Activated CD4-positive, CD25-positive, alpha-beta regulatory T cell treated with anti-CD3 and anti-CD28 coated beads, Interleukin-2, amount 50 U/mL, for 24 hours (primary cell): Measurements from ENCODE around the gene KIAA0753.

ENCODE experiments used
- ATAC-seq, 2 donors: fragments of 150-1000 bp; cut with Tn5 transposase; one replicate each; pipeline ENCODE4 v1.10.0; 2021; ENCODE audit warnings: mild to moderate bottlenecking in 1 of 2, moderate library complexity in 1 of 2

KIAA0753 gene

DNA sequence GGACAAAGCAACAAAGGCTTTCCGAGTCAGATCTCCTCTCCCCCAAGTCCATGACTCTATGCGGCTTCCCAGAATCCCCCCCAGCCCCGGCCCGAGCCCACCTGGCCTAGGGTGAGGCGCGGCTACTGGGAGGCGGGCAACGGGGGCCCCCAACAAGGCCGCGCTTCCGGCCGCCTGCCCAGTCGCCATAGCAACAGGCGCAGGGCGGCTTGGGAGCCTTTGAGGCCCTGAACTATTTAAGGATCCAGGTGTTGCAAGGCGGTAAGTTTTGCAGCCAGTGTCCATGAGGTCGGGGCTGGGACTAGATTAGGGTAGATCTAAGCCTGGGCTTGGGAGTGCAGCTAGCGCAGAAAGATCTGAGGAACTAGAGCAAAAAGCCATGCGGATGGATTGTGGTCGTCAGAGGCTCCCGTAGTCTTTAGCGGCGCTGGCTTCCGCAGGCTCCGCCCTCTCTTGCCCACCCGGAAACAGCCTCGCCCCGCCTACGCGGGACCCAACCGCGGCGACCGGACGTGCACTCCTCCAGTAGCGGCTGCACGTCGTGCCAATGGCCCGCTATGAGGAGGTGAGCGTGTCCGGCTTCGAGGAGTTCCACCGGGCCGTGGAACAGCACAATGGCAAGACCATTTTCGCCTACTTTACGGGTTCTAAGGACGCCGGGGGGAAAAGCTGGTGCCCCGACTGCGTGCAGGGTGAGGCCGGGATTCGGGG is at the start of gene KIAA0753, which contains the start of gene TXNDC17:
KIAA0753 (minus strand) TSS at position 176 of the 711 bp plus-strand sequence. CDS start 5,608 bp downstream, outside the sequence.
TXNDC17 (plus strand) TSS at position 525 of the 711 bp plus-strand sequence; CDS start at position 548, 23 bp downstream.
- peak; percentile 82 to 85 for ATAC-seq

DNA sequence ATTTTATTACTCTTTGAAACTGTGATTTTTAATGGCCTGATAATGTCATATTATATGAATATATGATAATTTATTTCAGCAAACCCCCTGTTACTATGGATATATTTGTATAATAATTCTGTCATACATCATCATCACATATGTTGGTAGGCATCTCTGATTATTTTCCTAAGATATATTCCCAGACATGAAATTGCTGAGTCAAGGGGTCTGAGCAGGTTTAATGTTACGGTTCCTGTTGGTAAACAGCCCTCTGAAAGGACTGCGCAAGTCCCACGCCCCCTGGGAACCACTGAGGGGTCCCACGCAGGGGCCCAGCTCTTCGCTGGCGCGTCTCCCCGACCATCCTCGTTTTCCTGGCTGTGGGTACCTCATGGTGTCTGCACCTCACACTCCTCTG is 48.4 kb upstream of the KIAA0753 start:
- ATAC-seq, result no peak

DNA sequence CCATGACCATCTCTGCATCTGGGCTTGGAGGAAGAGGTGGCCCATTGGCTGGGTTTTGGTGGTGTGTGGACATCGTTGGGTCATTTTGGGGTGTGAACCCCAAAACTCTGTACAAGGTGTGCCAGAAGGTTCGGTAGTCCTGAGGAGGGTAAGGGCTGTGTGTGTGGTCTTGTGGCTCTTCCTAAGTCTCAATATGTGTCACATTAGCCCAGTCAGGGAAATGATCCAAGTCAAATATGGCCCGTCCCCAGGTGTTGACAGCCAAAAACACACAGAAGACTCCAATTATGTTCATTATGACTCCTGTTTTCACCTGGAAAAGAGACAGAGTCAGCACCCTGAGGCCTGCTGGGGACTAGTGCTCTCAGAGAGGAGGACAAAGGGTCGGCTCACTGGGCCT is 45.5 kb upstream of the KIAA0753 start:
- ATAC-seq, result no peak

DNA sequence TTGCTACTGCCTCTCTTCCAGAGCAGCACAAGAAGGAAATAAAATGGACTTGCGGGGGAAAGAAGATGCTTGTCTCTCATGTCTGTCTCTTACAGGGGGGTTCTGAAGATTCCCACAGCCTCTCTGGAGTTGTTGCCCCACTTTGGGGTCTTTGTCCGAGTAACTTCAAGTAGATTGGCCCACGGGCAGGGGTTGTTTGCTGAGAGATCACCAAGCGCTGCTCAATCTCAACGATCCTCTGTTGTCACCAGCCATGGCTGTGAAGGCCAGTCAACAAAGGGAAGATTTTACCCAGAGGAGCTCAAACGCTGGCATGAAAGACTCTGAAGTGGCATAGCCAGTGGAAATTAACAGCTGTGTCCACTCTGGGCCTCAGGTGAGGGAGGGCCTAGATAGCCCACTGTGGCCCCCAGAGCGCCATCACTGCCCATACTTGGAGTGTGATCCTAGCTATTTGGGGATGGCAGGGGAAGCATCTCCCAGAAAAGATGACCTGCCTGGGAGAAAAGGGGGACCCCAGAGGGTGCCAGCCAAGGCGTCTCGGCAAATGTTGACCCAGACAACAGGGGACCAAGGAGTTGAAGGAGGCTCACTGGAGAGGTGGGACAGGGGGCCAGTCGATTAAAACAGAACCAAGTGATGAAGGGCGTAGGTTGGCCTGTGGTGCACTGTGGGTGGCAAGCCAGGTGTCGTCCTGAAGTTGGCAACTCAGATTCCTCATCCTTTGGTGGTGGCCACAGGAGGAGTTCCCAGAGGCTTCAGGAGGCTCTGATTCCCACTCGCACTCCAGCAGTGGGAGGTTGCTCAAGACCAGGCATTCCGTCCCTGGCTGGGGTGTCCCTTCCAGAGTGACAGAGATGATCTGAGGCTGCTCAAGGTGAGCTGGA is 44.6 kb upstream of the KIAA0753 start:
- no peak for ATAC-seq

DNA sequence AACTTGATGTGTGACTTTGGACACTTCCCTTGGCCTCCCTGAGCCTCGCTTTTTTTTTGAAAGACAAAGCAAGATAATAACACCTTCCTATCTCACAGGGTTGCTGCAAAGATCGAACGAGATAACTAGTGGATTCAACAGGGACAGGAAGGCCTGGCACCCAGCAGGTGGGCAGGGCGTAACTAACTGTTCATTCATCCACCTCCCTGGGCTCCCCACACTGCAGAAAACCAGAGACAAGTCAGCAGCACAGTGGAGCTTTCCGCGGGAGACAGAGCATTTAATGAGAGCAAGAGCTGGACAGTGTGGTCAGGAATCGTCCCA is 43.9 kb upstream of the KIAA0753 start:
- no peak for ATAC-seq

DNA sequence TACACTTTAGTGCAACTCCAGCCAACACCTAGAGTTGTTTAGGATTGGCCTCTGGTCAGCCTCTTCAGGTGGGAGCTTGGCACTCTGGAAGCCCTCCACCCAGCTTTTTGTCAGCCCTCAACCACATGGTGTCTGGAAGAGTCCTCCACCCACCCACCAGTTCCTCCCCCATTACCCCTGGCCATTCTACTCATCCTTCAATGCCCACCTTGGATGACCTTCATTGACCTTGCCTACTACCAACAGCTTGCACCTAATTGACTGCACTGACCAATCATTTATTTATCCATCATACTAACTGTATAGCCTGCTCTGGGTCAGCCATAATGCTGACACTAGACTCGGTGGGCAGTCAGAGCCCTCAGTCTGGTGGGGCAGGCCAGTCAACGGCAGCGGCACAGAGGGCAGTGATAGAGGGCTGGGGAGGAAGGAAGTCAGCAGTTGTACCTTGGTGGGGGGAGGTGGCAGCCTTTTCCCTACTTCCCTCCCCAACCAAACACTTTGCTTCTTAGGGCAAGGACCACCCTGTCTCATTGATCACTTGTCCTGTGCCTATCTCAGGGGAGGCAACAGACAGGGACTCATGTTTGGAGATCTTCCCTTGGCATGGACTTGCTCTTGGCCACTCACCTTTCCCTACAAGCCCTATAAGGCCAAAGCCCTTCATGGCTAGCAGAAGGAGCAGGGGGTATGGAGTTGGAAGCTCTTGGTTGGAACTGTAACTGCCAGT is 43.4 kb upstream of the KIAA0753 start:
- ATAC-seq, result no peak

DNA sequence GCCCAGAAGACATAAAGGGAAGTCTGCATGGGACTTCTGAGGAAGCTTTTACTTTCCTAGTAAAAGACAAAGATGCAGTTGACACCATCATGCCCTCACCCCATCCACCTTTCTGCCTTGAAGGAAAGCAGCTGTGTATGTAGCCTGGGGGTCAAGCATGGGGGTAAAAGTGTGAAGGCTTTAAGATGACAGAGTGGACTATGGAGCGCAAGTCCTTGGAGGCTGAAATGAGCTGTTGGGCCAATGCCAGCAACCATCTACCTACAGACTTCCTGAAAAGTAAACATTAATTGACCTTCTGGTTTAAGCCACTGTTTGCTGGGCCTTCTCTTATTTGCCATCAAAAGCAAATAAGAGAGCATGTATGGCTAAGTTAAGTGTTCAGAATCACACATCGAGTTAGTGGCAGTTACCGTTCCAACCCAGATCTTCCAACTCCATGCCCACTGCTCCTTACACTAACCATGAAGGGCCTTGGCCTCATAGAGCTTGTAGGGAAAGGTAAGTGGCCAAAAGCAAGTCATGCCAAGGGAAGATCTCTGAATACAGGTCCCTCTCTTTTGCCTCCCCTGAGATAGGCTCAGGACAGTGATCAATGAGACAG is 42.7 kb upstream of the KIAA0753 start:
- no peak for ATAC-seq

DNA sequence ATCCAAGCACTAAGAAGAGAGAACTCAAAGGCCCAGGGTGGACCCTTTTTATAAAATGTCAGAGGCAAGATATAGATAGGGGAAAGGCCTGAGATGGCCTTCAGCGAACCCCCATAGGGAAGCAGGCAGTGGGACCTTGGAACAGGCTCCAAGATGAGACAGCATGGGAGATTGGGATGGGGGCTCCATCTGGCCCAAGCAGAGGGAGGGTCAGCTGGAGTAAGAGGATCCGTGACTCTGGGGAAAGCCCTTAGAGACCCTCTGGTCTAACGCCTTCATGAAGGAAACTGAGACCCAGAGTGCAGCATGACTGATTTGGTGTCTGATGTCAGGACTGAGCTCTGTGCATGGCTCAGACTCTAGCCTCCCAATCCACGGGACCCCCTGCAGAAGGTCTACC is 41.8 kb upstream of the KIAA0753 start:
- no peak for ATAC-seq

DNA sequence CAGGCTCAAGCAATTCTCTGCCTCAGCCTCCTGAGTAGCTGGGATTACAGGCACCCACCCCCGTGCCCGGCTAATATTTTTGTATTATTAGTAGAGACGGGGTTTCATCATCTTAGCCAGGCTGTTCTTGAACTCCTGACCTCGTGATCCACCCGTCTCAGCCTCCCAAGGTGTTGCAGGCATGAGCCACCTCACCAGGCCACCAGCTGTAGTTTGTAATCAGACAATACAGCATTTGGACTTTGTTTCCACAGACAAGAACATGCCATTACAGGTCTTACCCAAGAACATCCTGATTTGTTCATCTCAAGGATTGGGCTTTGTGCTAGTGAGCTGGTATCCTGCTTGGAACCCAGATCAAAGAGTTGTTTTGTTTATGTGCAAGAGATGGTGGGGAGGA is 41.2 kb upstream of the KIAA0753 start:
- no peak for ATAC-seq

DNA sequence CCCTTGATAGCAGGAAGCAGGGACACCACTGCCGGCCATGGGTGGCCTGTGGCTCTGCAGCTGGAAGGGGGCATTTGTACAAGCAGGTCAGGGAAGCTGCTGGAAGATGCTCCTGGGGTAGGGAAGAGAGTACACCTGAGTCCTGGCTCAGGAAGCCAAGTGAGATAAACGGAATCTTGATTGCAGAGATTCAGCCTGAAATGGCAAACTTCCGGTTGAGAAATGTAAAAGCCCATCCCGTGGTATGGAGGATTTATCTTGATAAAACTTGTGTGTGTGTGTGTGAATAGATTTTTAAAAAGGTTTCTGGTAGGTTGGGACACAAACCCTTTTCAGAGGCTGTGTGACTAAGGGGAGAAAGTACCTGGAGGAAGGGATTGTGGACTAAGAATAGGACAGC is 40.7 kb upstream of the KIAA0753 start:
- ATAC-seq, result no peak

DNA sequence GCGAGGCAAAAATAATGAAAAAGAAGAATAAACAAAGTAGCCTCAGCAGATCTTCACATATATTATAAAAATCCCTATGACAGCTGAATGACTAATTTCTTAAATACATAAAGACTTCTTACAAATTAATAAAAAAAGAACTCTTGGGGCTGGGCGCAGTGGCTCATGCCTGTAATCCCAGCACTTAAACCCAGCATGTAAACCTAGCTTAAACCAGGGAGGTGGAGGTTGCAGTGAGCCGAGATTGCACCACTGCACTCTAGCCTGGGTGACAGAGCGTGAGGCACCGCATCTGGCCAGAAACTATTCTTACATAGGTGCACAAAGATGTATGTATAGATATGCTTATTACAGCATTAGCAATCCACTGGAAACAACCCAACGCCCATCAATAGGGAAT is 38.7 kb upstream of the KIAA0753 start:
- no peak for ATAC-seq

DNA sequence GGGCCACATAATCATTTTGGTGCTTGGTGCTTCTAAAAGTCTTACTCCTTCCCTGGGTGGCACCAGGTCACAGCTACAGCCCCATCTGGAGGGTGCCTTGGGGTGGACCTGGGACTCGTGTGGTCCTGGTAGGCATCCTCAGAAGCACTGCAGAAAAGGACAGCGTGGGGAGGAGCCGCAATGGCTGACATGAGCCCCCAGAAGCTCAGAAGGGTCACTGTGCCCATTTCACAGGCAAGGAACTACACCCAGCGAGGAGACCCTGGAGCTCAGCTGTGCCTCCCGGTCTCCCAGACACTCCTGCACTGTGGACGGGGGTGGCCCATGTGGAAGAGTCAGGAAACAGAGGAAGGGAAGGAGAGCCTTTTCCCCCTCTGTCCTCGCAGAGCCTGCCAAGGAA is 37.4 kb upstream of the KIAA0753 start:
- ATAC-seq, result no peak

DNA sequence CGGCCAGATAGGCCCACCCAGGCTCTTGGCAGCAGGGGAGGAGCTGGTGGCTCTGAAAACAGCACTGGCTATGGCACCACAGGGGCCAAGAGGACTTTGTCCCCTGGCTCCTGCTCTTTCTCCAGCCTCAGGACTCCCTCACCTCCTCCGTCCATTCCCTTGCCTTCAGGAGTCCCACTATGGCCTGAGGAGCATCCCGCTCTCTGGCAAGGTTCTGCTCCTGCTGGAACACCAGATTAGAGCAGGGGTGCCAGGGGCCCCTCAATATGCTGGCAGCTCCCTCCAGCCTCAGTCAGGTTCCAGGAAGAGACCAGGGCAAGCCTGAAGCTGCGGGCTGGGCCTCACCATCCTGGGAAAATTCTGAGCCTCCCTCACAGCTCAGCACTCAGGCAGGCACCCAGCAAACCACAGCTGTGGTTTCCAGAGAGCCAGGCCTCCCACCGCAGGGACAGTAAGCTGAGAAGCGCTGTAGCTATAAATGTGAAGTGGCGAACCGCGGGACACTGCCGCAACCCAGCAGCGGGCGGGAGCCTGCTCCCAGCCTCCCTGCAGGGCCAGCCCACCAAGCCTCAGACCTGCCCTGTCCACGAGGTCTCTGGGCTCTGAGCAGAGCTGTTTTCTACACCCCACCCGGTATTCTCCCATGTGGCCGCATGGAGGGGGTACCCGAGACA is 36.8 kb upstream of the KIAA0753 start:
- peak in 1 of 2 donors; percentile 13 for ATAC-seq

DNA sequence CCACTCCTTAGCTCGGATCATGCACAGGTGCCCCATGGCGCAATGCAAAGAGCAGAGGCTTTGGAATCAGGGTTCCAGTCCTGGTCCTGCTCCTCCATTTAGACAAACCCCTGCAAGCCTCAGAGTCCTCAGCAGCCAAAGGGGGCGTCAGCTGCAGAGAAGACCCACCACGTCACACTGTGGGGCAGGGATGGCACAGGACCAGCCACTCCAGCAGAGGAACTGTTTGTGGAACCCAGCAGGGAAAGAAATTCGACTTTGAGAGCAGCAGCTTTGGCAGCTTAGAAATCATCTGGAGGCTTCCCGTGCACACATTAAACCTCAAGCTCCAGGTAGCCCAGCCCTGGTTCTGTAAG is 36.3 kb upstream of the KIAA0753 start:
- ATAC-seq, result no peak

DNA sequence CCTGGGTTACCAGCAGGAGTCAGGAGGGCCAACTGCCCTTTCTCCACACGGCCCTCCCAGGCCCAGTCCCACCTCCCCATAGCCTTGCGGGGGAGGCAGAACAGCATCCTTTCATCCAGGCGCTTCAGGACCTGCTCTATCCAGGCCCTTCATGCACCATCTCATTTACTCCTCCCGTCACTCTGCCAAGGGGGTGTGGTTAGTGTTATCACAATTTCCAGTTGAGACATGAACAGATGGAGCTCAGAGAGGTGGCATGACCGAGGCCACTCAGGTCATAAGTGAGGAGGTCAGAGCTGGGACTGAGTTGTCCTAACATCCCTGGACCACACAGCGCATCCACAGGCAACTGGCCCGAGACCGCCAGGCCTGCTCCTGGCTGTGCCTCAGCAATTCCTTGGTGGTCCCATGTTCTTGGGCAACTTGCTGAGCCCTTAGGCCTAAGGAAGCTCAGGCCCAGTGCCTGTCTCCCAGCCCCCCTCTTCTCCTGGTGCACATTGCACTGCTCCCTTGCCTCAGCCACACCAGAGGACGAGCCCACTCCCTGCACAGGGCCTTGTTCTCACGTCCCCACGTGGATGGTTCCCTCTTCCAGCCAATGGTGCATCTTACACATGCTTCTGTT is 34.8 kb upstream of the KIAA0753 start:
- no peak for ATAC-seq

DNA sequence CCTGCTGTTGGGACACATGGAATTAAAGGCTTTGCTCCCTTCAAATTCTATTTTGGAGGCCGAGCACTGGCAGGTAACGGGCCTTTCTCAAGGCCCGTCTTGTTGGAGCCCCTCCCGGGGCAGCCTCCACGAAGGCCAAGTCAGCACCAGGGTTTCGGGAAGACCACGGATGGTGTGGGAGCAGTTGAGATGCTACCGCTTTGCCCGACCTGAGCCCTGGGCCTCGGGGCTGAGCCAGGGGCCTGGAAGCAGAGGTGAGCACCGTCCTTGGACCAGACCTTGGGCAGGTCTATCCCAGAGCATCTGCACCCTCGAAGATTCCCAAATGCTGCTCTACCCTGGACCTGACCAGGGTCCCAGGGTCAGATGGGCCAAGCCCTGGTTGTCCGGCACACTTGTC is 34.1 kb upstream of the KIAA0753 start:
- no peak for ATAC-seq

DNA sequence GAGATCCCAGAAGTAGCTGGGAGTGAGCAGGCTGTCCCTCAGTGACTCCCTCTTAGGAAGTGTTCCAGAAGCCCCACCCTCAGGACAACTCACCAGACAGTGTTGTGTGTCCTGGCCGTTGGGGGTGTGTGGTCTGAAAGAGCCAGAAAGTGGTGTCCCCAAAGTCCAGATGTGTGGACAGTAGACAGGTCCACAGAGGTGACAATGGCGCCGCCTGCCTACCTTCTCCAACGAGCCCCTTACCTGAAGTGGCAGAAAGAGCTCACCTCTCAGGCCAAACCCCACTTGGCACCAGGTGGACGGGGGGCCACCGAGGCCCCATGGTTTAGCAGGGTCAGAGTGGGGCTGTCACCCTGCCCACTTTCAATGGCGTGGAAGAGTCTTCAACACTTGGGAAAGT is 30.9 kb upstream of the KIAA0753 start:
- ATAC-seq, result no peak

DNA sequence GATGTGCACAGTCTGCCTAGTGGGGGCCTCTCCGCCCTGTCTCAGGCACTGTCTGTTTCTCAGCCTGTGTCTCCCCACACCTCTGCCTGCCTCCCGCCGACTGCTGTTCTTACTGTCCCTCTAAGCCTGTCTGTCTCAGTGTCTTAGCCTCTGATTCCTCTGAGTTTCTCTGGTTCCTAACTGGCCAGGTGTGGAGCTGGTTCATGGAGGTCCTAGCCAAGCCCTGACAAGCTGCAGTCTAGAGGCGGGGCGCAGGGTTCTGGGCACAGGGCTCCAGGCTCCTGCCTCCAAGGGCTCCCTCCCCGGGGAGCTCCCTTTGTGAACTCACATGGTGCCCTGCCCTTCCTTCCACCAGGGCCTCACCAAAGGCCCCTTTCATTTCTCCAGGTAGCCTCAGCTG is 30.5 kb upstream of the KIAA0753 start:
- no peak for ATAC-seq

DNA sequence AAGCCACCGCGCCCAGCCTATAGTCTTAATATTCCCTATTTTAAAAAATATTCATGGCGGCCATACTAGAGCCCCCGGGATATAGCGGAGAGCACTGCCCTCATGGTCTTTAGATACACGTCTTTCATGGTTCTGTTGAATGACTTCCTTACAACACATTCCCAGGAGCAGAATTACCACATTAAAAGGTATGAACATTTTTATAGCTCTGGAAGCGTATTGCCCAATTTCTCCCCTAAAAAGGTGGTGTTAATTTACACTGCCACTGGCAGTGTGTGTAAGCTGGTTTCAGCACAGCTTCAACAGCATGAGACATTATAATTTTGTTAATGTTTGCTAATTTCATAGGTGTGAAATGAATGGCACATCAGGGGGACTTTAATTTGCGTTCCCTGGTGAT is 30.1 kb upstream of the KIAA0753 start:
- ATAC-seq, result no peak

DNA sequence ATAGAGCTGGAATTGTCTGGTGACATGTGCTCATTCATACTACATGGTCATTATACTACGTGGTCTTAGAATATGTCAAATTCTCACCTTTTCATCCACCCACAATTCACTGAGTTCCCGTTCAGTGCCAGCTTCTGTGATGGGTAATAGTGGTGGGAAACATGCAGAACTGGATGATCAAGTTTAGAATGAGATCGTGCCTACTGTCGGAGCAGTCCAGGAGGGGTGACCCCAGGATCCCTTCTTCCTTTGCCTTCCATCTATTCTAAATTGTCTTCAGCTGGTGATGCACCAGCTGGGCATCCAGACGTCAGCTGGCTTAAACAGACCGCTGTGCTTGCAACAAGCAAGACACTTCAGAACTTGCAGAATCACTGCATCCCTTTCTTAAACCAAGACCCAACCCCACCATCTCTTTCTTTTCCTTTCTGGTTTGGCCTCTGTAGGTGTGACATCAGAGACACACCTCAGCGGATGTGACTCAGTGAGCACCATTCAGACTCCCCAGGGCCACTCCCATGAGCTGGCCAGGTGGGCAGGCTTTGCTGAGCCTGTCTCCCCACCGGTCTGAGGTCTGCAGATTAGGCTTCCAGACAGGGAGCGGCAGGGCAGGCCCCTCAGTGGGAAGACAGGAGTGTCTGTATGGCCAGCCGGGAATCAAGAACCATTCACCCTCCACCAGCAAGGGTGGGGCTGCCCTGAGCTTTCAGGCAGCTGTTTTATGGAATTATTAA is 29.1 kb upstream of the KIAA0753 start:
- ATAC-seq, result no peak

DNA sequence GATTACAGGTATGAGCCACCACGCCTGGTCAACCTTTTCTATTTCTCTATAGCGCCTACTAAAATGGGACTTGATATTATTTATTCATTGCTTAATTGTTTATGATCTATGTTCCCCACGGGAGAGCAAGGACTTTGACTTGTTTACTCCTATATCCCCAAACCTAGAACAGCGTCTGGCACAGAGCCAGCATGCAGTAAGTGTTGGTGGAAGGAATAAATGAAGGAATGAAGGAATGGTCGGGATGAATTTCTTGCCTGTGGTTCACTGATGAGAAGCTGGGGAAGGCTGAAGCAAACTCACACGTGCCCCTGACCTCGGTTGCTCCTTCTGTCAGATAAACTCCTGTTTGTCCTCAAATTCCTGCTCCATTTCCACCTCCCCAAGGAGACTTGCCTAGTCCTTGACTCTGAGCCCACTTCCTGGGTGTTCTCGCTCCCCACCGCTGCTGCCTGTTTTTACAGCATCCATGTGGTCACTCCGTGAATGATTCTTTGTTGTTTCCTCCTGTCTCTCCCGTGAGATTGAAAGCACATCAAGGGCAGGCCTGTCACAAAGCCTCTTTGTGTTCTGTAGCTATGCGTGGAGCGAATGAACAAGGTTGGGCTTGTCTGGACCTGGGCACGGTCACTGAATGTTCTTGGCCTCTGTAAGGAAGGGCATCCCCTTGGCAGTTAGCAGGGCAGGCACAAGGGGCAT is 28.4 kb upstream of the KIAA0753 start:
- no peak for ATAC-seq
